Upper lobe of left lung (tissue), 4 donors: ENCODE data around the gene SPRR2B.
"Not testable (repeated sequence)": the region's sequence is repeated elsewhere in the genome, so short reads cannot be mapped to it uniquely, and the experiment has no call there.

Experiments used
- CTCF ChIP-seq, 6 experiments: fragments of 450-650 bp in 4 of 6; fragments of 200-600 bp in 2 of 6; sonication (generic) in 2 of 6; IDR thresholded peaks; one replicate each; pipeline ENCODE4 v1.5.1; 2016 to 2019; ENCODE audit warnings: antibody characterized with exemption in 6 of 6
- POLR2A ChIP-seq, 4 donors: fragments of 450-650 bp; IDR thresholded peaks; one replicate each; pipeline ENCODE4 v1.5.1; 2016 to 2017; ENCODE audit warnings: antibody characterized with exemption in 4 of 4, mild to moderate bottlenecking in 2 of 4

DNA sequence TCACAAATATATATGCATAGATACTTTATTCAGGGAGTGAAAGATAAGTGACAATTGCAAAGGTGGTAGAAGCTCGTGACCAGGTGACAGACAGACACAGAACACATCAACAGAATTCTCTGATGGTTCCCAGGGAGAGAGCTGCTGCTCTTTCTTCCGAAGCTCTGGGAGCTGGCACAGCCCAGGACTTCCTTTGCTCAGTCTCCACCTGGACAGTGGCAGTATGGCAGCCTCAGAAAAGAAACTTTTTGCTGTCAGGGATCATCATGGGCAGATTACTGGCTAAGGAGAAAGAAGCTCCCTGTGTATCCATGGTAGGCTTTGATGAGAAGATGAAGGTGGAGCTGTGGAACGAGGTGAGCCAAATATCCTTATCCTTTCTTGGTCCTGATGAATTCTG is 15.3 kb downstream of the SPRR2B start:
- not testable (repeated sequence) for TF ChIP-seq CTCF, POLR2A (IDR thresholded peaks at IDR 0.05)
